ENCODE measurements around the gene CACNB4.
A peak's percentile ranks its signal among the peaks of the same experiment; 100 is the strongest.

The CACNB4 gene

GRCh38 chr2:151975460-151976414, 123.1 kb downstream of the CACNB4 start:
- DNase-seq (ENCODE audit: low read depth in 1 of 2, low spot score in 1 of 2), result no peak
- no peak overlapping the region for H3K4me3 ChIP-seq (replicated peaks; ENCODE audit: insufficient read depth, low read length)
- H3K27me3 ChIP-seq (ENCODE audit: insufficient read depth, poor library complexity, severe bottlenecking), result no peaks in the 10 kb centered on the region
- H3K27ac ChIP-seq (replicated peaks), result no peak overlapping the region
- TF ChIP-seq REST (IDR thresholded peaks at IDR 0.05; ENCODE audit: insufficient replicate concordance, low read depth) (no peak), CTCF (IDR thresholded peaks at IDR 0.05; ENCODE audit: insufficient read depth, low read length) (no peak), POLR2AphosphoS5 (IDR thresholded peaks at IDR 0.05; ENCODE audit: low read depth) (no peak), GABPA (IDR thresholded peaks at IDR 0.05; ENCODE audit: low read depth) (no peak), SPI1 (IDR thresholded peaks at IDR 0.05; ENCODE audit: borderline replicate concordance, low read depth) (no peak)

GRCh38 chr2:151974988-151975387, 123.9 kb downstream of the CACNB4 start:
- no peak for DNase-seq (ENCODE audit: low read depth in 1 of 2, low spot score in 1 of 2)
- no peak for TF ChIP-seq POLR2AphosphoS5 (IDR thresholded peaks at IDR 0.05; ENCODE audit: low read depth)
- no peak for TF ChIP-seq CTCF (IDR thresholded peaks at IDR 0.05; ENCODE audit: insufficient read depth, low read length)
- no peak for TF ChIP-seq GABPA (IDR thresholded peaks at IDR 0.05; ENCODE audit: low read depth)
- TF ChIP-seq SPI1 (IDR thresholded peaks at IDR 0.05; ENCODE audit: borderline replicate concordance, low read depth), result no peak
- no peak for TF ChIP-seq REST (IDR thresholded peaks at IDR 0.05; ENCODE audit: insufficient replicate concordance, low read depth)
- H3K4me3 ChIP-seq (replicated peaks; ENCODE audit: insufficient read depth, low read length), result no peak overlapping the region
- no peaks in the 10 kb centered on the region for H3K27me3 ChIP-seq (ENCODE audit: insufficient read depth, poor library complexity, severe bottlenecking)
- H3K27ac ChIP-seq (replicated peaks), result no peak overlapping the region

GRCh38 chr2:151973901-151974199, 125.0 kb downstream of the CACNB4 start:
- Histone ChIP-seq H3K4me3 (replicated peaks; ENCODE audit: insufficient read depth, low read length) (no peak overlapping the region), H3K27ac (replicated peaks) (no peak overlapping the region), H3K27me3 (ENCODE audit: insufficient read depth, poor library complexity, severe bottlenecking) (no peaks in the 10 kb centered on the region)
- peak in 1 of 2 experiments; percentile 6 for DNase-seq (ENCODE audit: low read depth in 1 of 2, low spot score in 1 of 2)
- TF ChIP-seq POLR2AphosphoS5 (IDR thresholded peaks at IDR 0.05; ENCODE audit: low read depth) (no peak), GABPA (IDR thresholded peaks at IDR 0.05; ENCODE audit: low read depth) (no peak), CTCF (IDR thresholded peaks at IDR 0.05; ENCODE audit: insufficient read depth, low read length) (no peak), REST (IDR thresholded peaks at IDR 0.05; ENCODE audit: insufficient replicate concordance, low read depth) (no peak), SPI1 (IDR thresholded peaks at IDR 0.05; ENCODE audit: borderline replicate concordance, low read depth) (no peak)
